SK-N-SH treated with all-trans-retinoic acid at 6 μM for 48 hours (cell line): ENCODE data around the gene KIF11.
A peak's percentile ranks its signal among the peaks of the same experiment; 100 is the strongest.

ENCODE experiments used
- ATAC-seq: fragments of 200-7000 bp; cut with Tn5 transposase; 3 replicates; pipeline ENCODE4 v1.9.1; 2020; ENCODE audit warnings: mild to moderate bottlenecking, moderate library complexity
- ARNTL ChIP-seq: fragments of 450-650 bp; formaldehyde crosslinking; IDR thresholded peaks from 2 replicates; pipeline ENCODE4 v1.5.0; 2020; ENCODE audit warnings: low read depth, mild to moderate bottlenecking, moderate library complexity, borderline replicate concordance
- BACH2 ChIP-seq: fragments of 250-450 bp; sonication (Bioruptor Pico); IDR thresholded peaks from 2 replicates; pipeline ENCODE4 v1.9.0; 2021; ENCODE audit warnings: mild to moderate bottlenecking, borderline replicate concordance
- CSDC2 ChIP-seq: fragments of 250-450 bp; sonication (Bioruptor Pico); IDR thresholded peaks from 2 replicates; pipeline ENCODE4 v1.5.0; 2020; ENCODE audit warnings: mild to moderate bottlenecking, moderate library complexity
- ESRRG ChIP-seq: fragments of 250-450 bp; sonication (Bioruptor Pico); IDR thresholded peaks from 2 replicates; pipeline ENCODE4 v1.6.1; 2021; ENCODE audit warnings: mild to moderate bottlenecking
- GLIS3 ChIP-seq: fragments of 250-450 bp; sonication (Bioruptor Pico); IDR thresholded peaks from 2 replicates; pipeline ENCODE4 v1.5.0; 2020; ENCODE audit warnings: mild to moderate bottlenecking, moderate library complexity
- ISL1 ChIP-seq: fragments of 250-450 bp; sonication (Bioruptor Pico); IDR thresholded peaks from 2 replicates; pipeline ENCODE4 v2.1.2; 2022; ENCODE audit warnings: mild to moderate bottlenecking, moderate library complexity
- OSR1 ChIP-seq: fragments of 250-450 bp; sonication (Bioruptor Pico); IDR thresholded peaks from 2 replicates; pipeline ENCODE4 v1.8.0; 2022; ENCODE audit warnings: moderate library complexity, mild to moderate bottlenecking, inconsistent platforms
- POU6F1 ChIP-seq: fragments of 250-450 bp; sonication (Bioruptor Pico); IDR thresholded peaks from 2 replicates; pipeline ENCODE4 v1.8.0; 2021; ENCODE audit warnings: low read depth, mild to moderate bottlenecking, moderate library complexity, borderline replicate concordance
- PPARA ChIP-seq: fragments of 250-450 bp; sonication (Bioruptor Pico); IDR thresholded peaks from 2 replicates; pipeline ENCODE4 v1.5.0; 2020; ENCODE audit warnings: mild to moderate bottlenecking, borderline replicate concordance
- RARB ChIP-seq: fragments of 250-450 bp; sonication (Bioruptor Pico); IDR thresholded peaks from 2 replicates; pipeline ENCODE4 v1.8.0; 2021; ENCODE audit warnings: mild to moderate bottlenecking, moderate library complexity
- SNAI2 ChIP-seq: fragments of 250-450 bp; sonication (Bioruptor Pico); IDR thresholded peaks from 2 replicates; pipeline ENCODE4 v1.5.0; 2020; ENCODE audit warnings: mild to moderate bottlenecking, moderate library complexity
- TCF4 ChIP-seq: fragments of 250-450 bp; sonication (Bioruptor Pico); IDR thresholded peaks from 2 replicates; pipeline ENCODE4 v1.8.0; 2021; ENCODE audit warnings: mild to moderate bottlenecking, moderate library complexity, borderline replicate concordance
- TOX ChIP-seq: fragments of 250-450 bp; sonication (Bioruptor Pico); IDR thresholded peaks from 2 replicates; pipeline ENCODE4 v1.8.0; 2021; ENCODE audit warnings: mild to moderate bottlenecking, moderate library complexity, borderline replicate concordance
- TSHZ2 ChIP-seq: fragments of 250-450 bp; sonication (Bioruptor Pico); IDR thresholded peaks from 2 replicates; pipeline ENCODE4 v1.5.0; 2020; ENCODE audit warnings: mild to moderate bottlenecking, moderate library complexity
- ZC3H10 ChIP-seq: fragments of 250-450 bp; sonication (Bioruptor Pico); IDR thresholded peaks from 2 replicates; pipeline ENCODE4 v1.5.1; 2021; ENCODE audit warnings: mild to moderate bottlenecking, moderate library complexity
- ZFP3 ChIP-seq: fragments of 250-450 bp; sonication (Bioruptor Pico); IDR thresholded peaks from 2 replicates; pipeline ENCODE4 v1.5.0; 2020; ENCODE audit warnings: mild to moderate bottlenecking, moderate library complexity
- ZFP30 ChIP-seq: fragments of 450-650 bp; formaldehyde crosslinking; IDR thresholded peaks from 2 replicates; pipeline ENCODE4 v1.5.0; 2022; ENCODE audit warnings: mild to moderate bottlenecking, moderate library complexity
- ZNF565 ChIP-seq: fragments of 450-650 bp; formaldehyde crosslinking; conservative IDR thresholded peaks from 2 replicates; pipeline ENCODE4 v1.5.0; 2020; ENCODE audit warnings: low read depth, mild to moderate bottlenecking, moderate library complexity
- ZNF70 ChIP-seq: fragments of 450-650 bp; formaldehyde crosslinking; IDR thresholded peaks from 2 replicates; pipeline ENCODE4 v1.5.0; 2020; ENCODE audit warnings: mild to moderate bottlenecking, moderate library complexity
- ZNF8 ChIP-seq: fragments of 450-650 bp; formaldehyde crosslinking; IDR thresholded peaks from 2 replicates; pipeline ENCODE4 v1.5.0; 2020; ENCODE audit warnings: mild to moderate bottlenecking, moderate library complexity
- TF ChIP-seq, protein P1 (sequence below): fragments of 250-450 bp; sonication (Bioruptor Pico); IDR thresholded peaks from 2 replicates; pipeline ENCODE4 v1.5.1; 2020; ENCODE audit warnings: low read depth, mild to moderate bottlenecking, moderate library complexity
- TF ChIP-seq, protein P2 (sequence below): fragments of 250-450 bp; sonication (Bioruptor Pico); IDR thresholded peaks from 2 replicates; pipeline ENCODE4 v1.8.0; 2020; ENCODE audit warnings: mild to moderate bottlenecking, moderate library complexity, borderline replicate concordance

Gene KIF11

DNA sequence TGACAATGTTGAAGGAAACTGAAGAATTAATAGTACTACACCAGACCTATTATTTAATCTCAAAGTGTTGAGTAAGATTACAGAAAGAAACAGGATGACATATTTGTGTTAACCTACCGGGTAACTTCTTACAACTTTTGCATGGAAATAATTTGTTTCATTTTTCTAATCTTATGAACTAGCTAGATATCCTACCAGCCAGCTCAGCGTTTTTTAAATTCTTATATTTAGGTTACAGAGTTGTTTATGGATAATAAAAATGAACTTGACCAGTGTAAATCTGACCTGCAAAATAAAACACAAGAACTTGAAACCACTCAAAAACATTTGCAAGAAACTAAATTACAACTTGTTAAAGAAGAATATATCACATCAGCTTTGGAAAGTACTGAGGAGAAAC, 37.0 kb downstream of the KIF11 start:
- TF ChIP-seq OSR1 (CRISPR knock-in tag) = no peak
- TF ChIP-seq, all 23 proteins: peak for 0
- ATAC-seq = no peak

DNA sequence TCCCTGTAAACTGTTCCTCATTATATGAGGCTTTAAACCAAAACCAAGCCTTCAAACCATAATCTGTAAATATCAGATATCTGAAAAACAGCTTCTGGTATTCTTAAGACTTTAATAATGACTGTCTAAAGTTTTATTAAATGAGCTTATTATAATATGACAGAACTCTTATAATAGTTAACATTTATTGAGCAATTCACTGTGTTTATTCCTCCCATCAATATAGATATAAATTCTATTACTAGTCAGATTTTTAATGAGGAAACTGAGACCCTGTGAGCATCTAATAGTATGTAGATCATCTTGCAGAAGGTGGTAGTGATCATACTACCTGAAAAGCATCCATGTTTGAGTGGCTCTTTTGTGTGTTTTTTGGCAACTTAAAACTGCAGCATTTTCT, 45.1 kb downstream of the KIF11 start:
- TF ChIP-seq TOX (CRISPR knock-in tag) (no peak), PPARA (CRISPR knock-in tag) (no peak), SNAI2 (CRISPR knock-in tag) (no peak), BACH2 (CRISPR knock-in tag) (no peak), ZFP3 (CRISPR knock-in tag) (no peak), ZNF8 (CRISPR knock-in tag) (no peak), ZNF565 (CRISPR knock-in tag) (no peak), OSR1 (CRISPR knock-in tag) (no peak), TCF4 (CRISPR knock-in tag) (no peak), ESRRG (CRISPR knock-in tag) (no peak), ZC3H10 (no peak), ISL1 (CRISPR knock-in tag) (no peak), RARB (CRISPR knock-in tag) (no peak), POU6F1 (no peak)
- TF ChIP-seq, protein P1, sequence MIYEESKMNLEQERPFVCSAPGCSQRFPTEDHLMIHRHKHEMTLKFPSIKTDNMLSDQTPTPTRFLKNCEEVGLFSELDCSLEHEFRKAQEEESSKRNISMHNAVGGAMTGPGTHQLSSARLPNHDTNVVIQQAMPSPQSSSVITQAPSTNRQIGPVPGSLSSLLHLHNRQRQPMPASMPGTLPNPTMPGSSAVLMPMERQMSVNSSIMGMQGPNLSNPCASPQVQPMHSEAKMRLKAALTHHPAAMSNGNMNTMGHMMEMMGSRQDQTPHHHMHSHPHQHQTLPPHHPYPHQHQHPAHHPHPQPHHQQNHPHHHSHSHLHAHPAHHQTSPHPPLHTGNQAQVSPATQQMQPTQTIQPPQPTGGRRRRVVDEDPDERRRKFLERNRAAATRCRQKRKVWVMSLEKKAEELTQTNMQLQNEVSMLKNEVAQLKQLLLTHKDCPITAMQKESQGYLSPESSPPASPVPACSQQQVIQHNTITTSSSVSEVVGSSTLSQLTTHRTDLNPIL (CRISPR knock-in tag) = no peak
- TF ChIP-seq, all 23 proteins: peak for 0
- ATAC-seq = no peak

DNA sequence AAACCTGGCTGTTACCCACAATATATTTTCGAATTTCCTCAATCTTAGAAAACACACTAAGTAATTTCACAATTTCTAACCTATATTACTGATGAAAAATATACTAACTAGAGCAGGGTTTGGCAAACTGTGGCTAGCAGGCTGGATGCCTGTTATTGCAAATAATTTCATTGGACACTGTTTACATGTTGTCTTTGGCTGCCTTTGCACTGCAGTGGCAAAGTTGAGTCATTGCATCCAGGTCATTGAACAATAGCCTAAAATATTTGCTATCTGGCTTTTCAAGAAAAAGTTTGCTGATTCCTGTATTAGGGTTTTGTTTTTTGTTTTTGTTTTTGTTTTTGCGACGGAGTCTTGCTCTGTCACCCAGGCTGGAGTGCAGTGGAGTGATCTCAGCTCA, 47.2 kb downstream of the KIF11 start:
- peak; percentile 55; the same call in 2 of the 3 replicates for ATAC-seq
- TF ChIP-seq TOX (CRISPR knock-in tag) (no peak), ESRRG (CRISPR knock-in tag) (no peak), ZNF8 (CRISPR knock-in tag) (no peak), ZFP30 (CRISPR knock-in tag) (no peak), SNAI2 (CRISPR knock-in tag) (no peak), ZNF565 (CRISPR knock-in tag) (no peak), TSHZ2 (CRISPR knock-in tag) (no peak), GLIS3 (CRISPR knock-in tag) (no peak), BACH2 (CRISPR knock-in tag) (no peak), CSDC2 (no peak), ARNTL (CRISPR knock-in tag) (no peak), ZNF70 (CRISPR knock-in tag) (no peak), ZFP3 (CRISPR knock-in tag) (no peak)

DNA sequence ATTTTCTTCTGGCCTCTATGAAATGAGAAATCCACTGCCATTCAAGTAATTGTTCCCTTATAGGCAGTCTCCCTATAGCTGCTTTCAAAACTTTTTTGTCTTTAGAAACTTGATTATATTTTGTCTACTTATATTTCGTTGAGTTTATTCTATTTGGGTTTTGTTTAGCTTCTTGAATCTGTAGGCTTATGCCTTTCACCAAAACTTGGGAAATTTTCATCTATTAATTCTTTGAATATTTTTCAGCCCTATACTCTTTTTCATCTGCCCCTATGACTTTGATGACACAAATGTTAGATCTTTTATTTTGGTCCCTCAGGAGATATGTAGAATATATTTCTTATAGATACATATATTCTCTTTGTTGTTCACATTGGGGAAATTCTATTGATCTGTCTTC, 48.6 kb downstream of the KIF11 start:
- TF ChIP-seq CSDC2 = no peak
- no peak for ATAC-seq

- ATAC-seq = no peak
- TF ChIP-seq PPARA (CRISPR knock-in tag) (no peak), GLIS3 (CRISPR knock-in tag) (no peak), OSR1 (CRISPR knock-in tag) (no peak), POU6F1 (no peak), TCF4 (CRISPR knock-in tag) (no peak), ISL1 (CRISPR knock-in tag) (no peak), ESRRG (CRISPR knock-in tag) (no peak), RARB (CRISPR knock-in tag) (no peak), ZNF70 (CRISPR knock-in tag) (no peak)
- TF ChIP-seq, protein P2, sequence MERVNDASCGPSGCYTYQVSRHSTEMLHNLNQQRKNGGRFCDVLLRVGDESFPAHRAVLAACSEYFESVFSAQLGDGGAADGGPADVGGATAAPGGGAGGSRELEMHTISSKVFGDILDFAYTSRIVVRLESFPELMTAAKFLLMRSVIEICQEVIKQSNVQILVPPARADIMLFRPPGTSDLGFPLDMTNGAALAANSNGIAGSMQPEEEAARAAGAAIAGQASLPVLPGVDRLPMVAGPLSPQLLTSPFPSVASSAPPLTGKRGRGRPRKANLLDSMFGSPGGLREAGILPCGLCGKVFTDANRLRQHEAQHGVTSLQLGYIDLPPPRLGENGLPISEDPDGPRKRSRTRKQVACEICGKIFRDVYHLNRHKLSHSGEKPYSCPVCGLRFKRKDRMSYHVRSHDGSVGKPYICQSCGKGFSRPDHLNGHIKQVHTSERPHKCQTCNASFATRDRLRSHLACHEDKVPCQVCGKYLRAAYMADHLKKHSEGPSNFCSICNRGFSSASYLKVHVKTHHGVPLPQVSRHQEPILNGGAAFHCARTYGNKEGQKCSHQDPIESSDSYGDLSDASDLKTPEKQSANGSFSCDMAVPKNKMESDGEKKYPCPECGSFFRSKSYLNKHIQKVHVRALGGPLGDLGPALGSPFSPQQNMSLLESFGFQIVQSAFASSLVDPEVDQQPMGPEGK = no peak
- TF ChIP-seq, protein P1 (CRISPR knock-in tag) = no peak
These were observed 52.0 kb downstream of the KIF11 start for GRCh38 chr10:92644921-92645320.
